HCT116 (cell line): Measurements from ENCODE around the gene AFAP1L1. TPM values are rescaled to one million over a fixed set of nuclear protein-coding genes. Genes with fewer than 3 reads are reported as not detected.

ENCODE experiments used
- ATAC-seq: fragments of 200-7000 bp; cut with Tn5 transposase; 2 replicates; pipeline ENCODE4 v1.9.1; 2020; ENCODE audit warnings: mild to moderate bottlenecking, moderate library complexity
- BruUV-seq: library from RNA; stranded (reverse); fragments of 400-500 nt; replicated peaks from 2 replicates; lab custom pipeline; 2021; lab: Mats Ljungman, UMichigan
- CTCF ChIA-PET: fragments of 300-600 bp; sonication (Branson Sonifier 250); formaldehyde crosslinking; loops from one replicate; lab custom pipeline; 2021; ENCODE audit warnings: antibody characterized with exemption; lab: Charles Lee
- POLR2A ChIA-PET: fragments of 300-600, 350-600 bp; sonication (Branson Sonifier 250); formaldehyde crosslinking; loops from one replicate; lab custom pipeline; 2021; ENCODE audit warnings: antibody characterized with exemption; lab: Charles Lee
- RAD21 ChIA-PET, 2 experiments: fragments of 300-600 bp; sonication (Branson Sonifier 250); formaldehyde crosslinking; loops; one replicate each; lab custom pipeline; 2023; ENCODE audit warnings: low total read pairs in 2 of 2; ENCODE audit not compliant: uncharacterized antibody in 2 of 2, unreplicated experiment in 2 of 2, low non-redundant PET in 1 of 2; lab: Charles Lee
- DNase-seq: peaks from one replicate; pipeline ENCODE4 v3.0.0-alpha.2; 2010; ENCODE audit warnings: low read depth, low spot score
- H2AFZ ChIP-seq: fragments of 200-600 bp; shearing (Covaris generic), sonication (generic); 2 replicates; pipeline ENCODE4 v1.6.1; 2017; ENCODE audit warnings: low read depth, mixed run types, mixed read lengths, antibody characterized with exemption, low read length; ENCODE audit not compliant: poor library complexity, severe bottlenecking
- H3K27ac ChIP-seq: 2 replicates; pipeline ENCODE4 v1.5.1; 2012; ENCODE audit warnings: low read depth, low read length
- H3K27me3 ChIP-seq: fragments of 200-600 bp; sonication (generic); 2 replicates; pipeline ENCODE4 v1.6.1; 2016; ENCODE audit warnings: mixed run types, low read length, mixed read lengths; ENCODE audit not compliant: insufficient read depth
- H3K36me3 ChIP-seq, 2 experiments: fragments of 200-500 bp in 1 of 2; fragments of 200-600 bp in 1 of 2; sonication (Bioruptor generic) in 1 of 2; sonication (generic) in 1 of 2; 2 replicates each; pipeline versions ENCODE4 v1.5.1 to v1.6.1; 2014 to 2016; ENCODE audit warnings: low read length in 2 of 2, inconsistent platforms in 1 of 2, mixed read lengths in 1 of 2, mixed run types in 1 of 2; ENCODE audit not compliant: insufficient read depth in 2 of 2, control insufficient read depth in 1 of 2
- H3K4me1 ChIP-seq, 2 experiments: fragments of 200-600 bp in 1 of 2; sonication (generic) in 1 of 2; 2 replicates each; pipeline versions ENCODE4 v1.5.1 to v1.6.1; 2012 to 2017; ENCODE audit warnings: low read length in 2 of 2, inconsistent platforms in 1 of 2, mild to moderate bottlenecking in 1 of 2, mixed read lengths in 1 of 2, mixed run types in 1 of 2, moderate library complexity in 1 of 2; ENCODE audit not compliant: insufficient read depth in 2 of 2, control insufficient read depth in 1 of 2
- H3K4me2 ChIP-seq: fragments of 200-600 bp; sonication (generic); 2 replicates; pipeline ENCODE4 v1.6.1; 2017; ENCODE audit warnings: mixed run types, low read length, mixed read lengths
- H3K4me3 ChIP-seq, 2 experiments: fragments of 200-600 bp in 1 of 2; sonication (generic) in 1 of 2; replicated peaks in 1 of 2; 2 replicates each; pipeline ENCODE4 v1.5.1; 2011 to 2016; ENCODE audit warnings: low read length in 2 of 2, control low read depth in 1 of 2, low read depth in 1 of 2, mild to moderate bottlenecking in 1 of 2, mixed read lengths in 1 of 2, mixed run types in 1 of 2
- H3K79me2 ChIP-seq: fragments of 200-600 bp; sonication (generic); 2 replicates; pipeline ENCODE4 v1.6.1; 2017; ENCODE audit warnings: mild to moderate bottlenecking, mixed run types, low read length, moderate library complexity, mixed read lengths; ENCODE audit not compliant: insufficient read depth
- H3K9ac ChIP-seq: fragments of 200-600 bp; sonication (generic); 2 replicates; pipeline ENCODE4 v1.6.1; 2016; ENCODE audit warnings: low read length, mixed read lengths
- H3K9me2 ChIP-seq: fragments of 200-600 bp; sonication (generic), shearing (Covaris generic); 2 replicates; pipeline ENCODE4 v1.6.1; 2017; ENCODE audit warnings: mixed run types, mild to moderate bottlenecking, moderate library complexity; ENCODE audit not compliant: insufficient read depth
- H3K9me3 ChIP-seq, 2 experiments: fragments of 200-500 bp in 1 of 2; fragments of 200-600 bp in 1 of 2; sonication (Bioruptor generic) in 1 of 2; sonication (generic) in 1 of 2; 2 replicates each; pipeline ENCODE4 v1.6.1; 2014 to 2017; ENCODE audit warnings: low read length in 2 of 2, mixed read lengths in 2 of 2, inconsistent platforms in 1 of 2, low read depth in 1 of 2, mild to moderate bottlenecking in 1 of 2, mixed run types in 1 of 2, moderate library complexity in 1 of 2; ENCODE audit not compliant: control insufficient read depth in 1 of 2, insufficient read depth in 1 of 2
- H4K20me1 ChIP-seq: fragments of 200-600 bp; sonication (generic), shearing (Covaris generic); 2 replicates; pipeline ENCODE4 v1.6.1; 2017; ENCODE audit warnings: mixed run types, mild to moderate bottlenecking, moderate library complexity; ENCODE audit not compliant: insufficient read depth
- CBX3 ChIP-seq: IDR thresholded peaks from 2 replicates; pipeline ENCODE4 v1.6.1; 2012; ENCODE audit warnings: low read depth
- CTCF ChIP-seq, 3 experiments: fragments of 200-600 bp in 1 of 3; sonication (generic) in 1 of 3; IDR thresholded peaks in 2 of 3; conservative IDR thresholded peaks in 1 of 3; 2 replicates each; pipeline ENCODE4 v1.5.1; 2012 to 2017; ENCODE audit warnings: low read depth in 2 of 3, low read length in 2 of 3, antibody characterized with exemption in 1 of 3, borderline replicate concordance in 1 of 3, control low read depth in 1 of 3, mild to moderate bottlenecking in 1 of 3, mixed read lengths in 1 of 3, mixed run types in 1 of 3, moderate library complexity in 1 of 3; ENCODE audit not compliant: insufficient read depth in 1 of 3
- EGR1 ChIP-seq: IDR thresholded peaks from 2 replicates; pipeline ENCODE4 v1.6.1; 2012; ENCODE audit warnings: low read depth
- EZH2 ChIP-seq: fragments of 200-600 bp; sonication (generic); IDR thresholded peaks from 2 replicates; pipeline ENCODE4 v1.6.1; 2017; ENCODE audit warnings: antibody characterized with exemption, mixed run types
- JUND ChIP-seq: IDR thresholded peaks from 2 replicates; pipeline ENCODE4 v1.6.1; 2012
- POLR2AphosphoS5 ChIP-seq: IDR thresholded peaks from 2 replicates; pipeline ENCODE4 v1.6.1; 2011; ENCODE audit warnings: mild to moderate bottlenecking, low read depth, low read length, moderate library complexity
- RAD21 ChIP-seq: IDR thresholded peaks from 2 replicates; pipeline ENCODE4 v1.6.1; 2012; ENCODE audit warnings: low read depth, mild to moderate bottlenecking
- TCF7L2 ChIP-seq: IDR thresholded peaks from 2 replicates; pipeline ENCODE4 v1.7.0; 2011; ENCODE audit warnings: borderline replicate concordance, inconsistent platforms; ENCODE audit not compliant: insufficient read depth, insufficient read length; ENCODE audit errors: extremely low read depth
- YY1 ChIP-seq: IDR thresholded peaks from 2 replicates; pipeline ENCODE4 v1.6.1; 2011; ENCODE audit warnings: low read length, low read depth, moderate library complexity, mild to moderate bottlenecking; ENCODE audit not compliant: insufficient replicate concordance; ENCODE audit errors: extremely low read depth
- intact Hi-C: fragments of 100-400 bp; cut with micrococcal nuclease; formaldehyde crosslinking; loops from 2 replicates; pipeline ENCODE4 v1.10.0; 2022
- total RNA-seq: library from RNA; stranded (reverse); gene quantifications from one replicate; pipeline ENCODE4 v1.2.1, GENCODE V29; 2021; ENCODE audit not compliant: unreplicated experiment
- TF ChIP-seq, protein P1 (sequence below): IDR thresholded peaks from 2 replicates; pipeline ENCODE4 v1.6.1; 2012; ENCODE audit warnings: low read depth

Gene AFAP1L1
- total RNA-seq, 1 experiment from 2014 or later = 4.3 TPM

DNA sequence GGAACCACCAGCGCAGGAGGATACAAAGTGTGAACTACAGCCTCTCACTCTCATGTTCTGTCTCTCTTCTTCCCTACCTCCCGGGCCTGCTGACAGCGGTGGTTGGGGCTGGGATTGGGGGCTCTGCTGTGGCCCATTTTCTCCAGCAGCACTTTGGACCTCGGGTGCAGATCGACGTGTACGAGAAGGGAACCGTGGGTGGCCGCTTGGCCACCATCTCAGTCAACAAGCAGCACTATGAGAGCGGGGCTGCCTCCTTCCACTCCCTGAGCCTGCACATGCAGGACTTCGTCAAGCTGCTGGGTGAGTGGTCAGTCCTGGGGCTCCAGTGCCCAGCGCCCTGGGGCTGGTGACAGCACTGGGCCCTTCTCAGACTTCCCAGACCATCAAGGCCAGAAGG, 90.9 kb downstream of the AFAP1L1 start:
- no peak for TF ChIP-seq CTCF (IDR thresholded peaks at IDR 0.05 in 2 of 3, conservative IDR thresholded peaks at IDR 0.05 in 1 of 3; ENCODE audit: borderline replicate concordance in 1 of 3, insufficient read depth in 1 of 3, low read depth in 2 of 3, low read length in 2 of 3)
- TF ChIP-seq YY1 = no peak
- TF ChIP-seq JUND = no peak
- no peak for TF ChIP-seq EZH2
- TF ChIP-seq RAD21 = no peak
- no peak for TF ChIP-seq EGR1
- no peak for TF ChIP-seq POLR2AphosphoS5
- TF ChIP-seq, protein P1, sequence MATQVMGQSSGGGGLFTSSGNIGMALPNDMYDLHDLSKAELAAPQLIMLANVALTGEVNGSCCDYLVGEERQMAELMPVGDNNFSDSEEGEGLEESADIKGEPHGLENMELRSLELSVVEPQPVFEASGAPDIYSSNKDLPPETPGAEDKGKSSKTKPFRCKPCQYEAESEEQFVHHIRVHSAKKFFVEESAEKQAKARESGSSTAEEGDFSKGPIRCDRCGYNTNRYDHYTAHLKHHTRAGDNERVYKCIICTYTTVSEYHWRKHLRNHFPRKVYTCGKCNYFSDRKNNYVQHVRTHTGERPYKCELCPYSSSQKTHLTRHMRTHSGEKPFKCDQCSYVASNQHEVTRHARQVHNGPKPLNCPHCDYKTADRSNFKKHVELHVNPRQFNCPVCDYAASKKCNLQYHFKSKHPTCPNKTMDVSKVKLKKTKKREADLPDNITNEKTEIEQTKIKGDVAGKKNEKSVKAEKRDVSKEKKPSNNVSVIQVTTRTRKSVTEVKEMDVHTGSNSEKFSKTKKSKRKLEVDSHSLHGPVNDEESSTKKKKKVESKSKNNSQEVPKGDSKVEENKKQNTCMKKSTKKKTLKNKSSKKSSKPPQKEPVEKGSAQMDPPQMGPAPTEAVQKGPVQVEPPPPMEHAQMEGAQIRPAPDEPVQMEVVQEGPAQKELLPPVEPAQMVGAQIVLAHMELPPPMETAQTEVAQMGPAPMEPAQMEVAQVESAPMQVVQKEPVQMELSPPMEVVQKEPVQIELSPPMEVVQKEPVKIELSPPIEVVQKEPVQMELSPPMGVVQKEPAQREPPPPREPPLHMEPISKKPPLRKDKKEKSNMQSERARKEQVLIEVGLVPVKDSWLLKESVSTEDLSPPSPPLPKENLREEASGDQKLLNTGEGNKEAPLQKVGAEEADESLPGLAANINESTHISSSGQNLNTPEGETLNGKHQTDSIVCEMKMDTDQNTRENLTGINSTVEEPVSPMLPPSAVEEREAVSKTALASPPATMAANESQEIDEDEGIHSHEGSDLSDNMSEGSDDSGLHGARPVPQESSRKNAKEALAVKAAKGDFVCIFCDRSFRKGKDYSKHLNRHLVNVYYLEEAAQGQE = no peak
- no peak for TF ChIP-seq TCF7L2
- no peak for TF ChIP-seq CBX3
- H4K20me1 ChIP-seq = no peaks in the 10 kb centered on the region
- H3K4me1 ChIP-seq = peaks cover 0 to 16% of the 10 kb centered on the region in 2 experiments; a peak in 3 of 4 replicates
- H3K9me3 ChIP-seq = no peaks in the 10 kb centered on the region
- ATAC-seq (no peak), DNase-seq (no peak)
- H3K9me2 ChIP-seq = no peaks in the 10 kb centered on the region
- no peaks in the 10 kb centered on the region for H3K36me3 ChIP-seq
- no peak overlapping the region for H3K4me2 ChIP-seq
- RAD21 ChIA-PET = no interaction called here
- POLR2A ChIA-PET = no interaction called here
- no peak overlapping the region for H2AFZ ChIP-seq
- peaks cover 5% of the 10 kb centered on the region; the same call in 1 of the 2 replicates for H3K79me2 ChIP-seq
- H3K4me3 ChIP-seq = no peak overlapping the region
- CTCF ChIA-PET = no interaction called here
- H3K27ac ChIP-seq = no peak overlapping the region
- H3K27me3 ChIP-seq = no peaks in the 10 kb centered on the region
- no peak overlapping the region for H3K9ac ChIP-seq
- BruUV-seq = no TSS peak
- intact Hi-C loops = no loop called here
